KMS-11 (cell line): ENCODE measurements around the gene KIF17.

Experiments
- H2AFZ ChIP-seq: fragments of 200-600 bp; sonication (generic); 2 replicates; pipeline ENCODE4 v1.6.1; 2016; ENCODE audit warnings: antibody characterized with exemption, mixed run types, low read depth
- H3K27ac ChIP-seq: fragments of 200-600 bp; sonication (generic); 2 replicates; pipeline ENCODE4 v1.6.1; 2016; ENCODE audit warnings: mild to moderate bottlenecking, mixed run types
- H3K27me3 ChIP-seq: fragments of 200-600 bp; sonication (generic); 2 replicates; pipeline ENCODE4 v1.6.1; 2017; ENCODE audit warnings: mild to moderate bottlenecking, low read depth, mixed run types, moderate library complexity; ENCODE audit not compliant: insufficient read depth
- H3K36me3 ChIP-seq: fragments of 200-600 bp; sonication (generic); 2 replicates; pipeline ENCODE4 v1.6.1; 2017; ENCODE audit warnings: mild to moderate bottlenecking, mixed run types; ENCODE audit not compliant: insufficient read depth
- H3K4me1 ChIP-seq: fragments of 200-600 bp; sonication (generic); 2 replicates; pipeline ENCODE4 v1.6.1; 2016; ENCODE audit warnings: mild to moderate bottlenecking, low read depth, mixed run types; ENCODE audit not compliant: poor library complexity, severe bottlenecking
- H3K4me2 ChIP-seq: fragments of 200-600 bp; sonication (generic); 2 replicates; pipeline ENCODE4 v1.7.0; 2016; ENCODE audit warnings: mild to moderate bottlenecking, mixed run types
- H3K4me3 ChIP-seq: fragments of 200-600 bp; sonication (generic); IDR thresholded peaks from 2 replicates; pipeline ENCODE4 v1.6.1; 2017; ENCODE audit warnings: low read depth, low read length, mixed read lengths; ENCODE audit not compliant: insufficient read depth
- H3K79me2 ChIP-seq: fragments of 200-600 bp; sonication (generic); 2 replicates; pipeline ENCODE4 v1.6.1; 2016; ENCODE audit warnings: low read depth, mixed run types; ENCODE audit not compliant: insufficient read depth
- H3K9ac ChIP-seq: fragments of 200-600 bp; sonication (generic); 2 replicates; pipeline ENCODE4 v1.6.1; 2016; ENCODE audit warnings: mild to moderate bottlenecking, mixed run types
- H4K20me1 ChIP-seq: fragments of 200-600 bp; sonication (generic); 2 replicates; pipeline ENCODE4 v1.6.1; 2016; ENCODE audit warnings: mild to moderate bottlenecking, mixed run types; ENCODE audit not compliant: insufficient read depth
- CTCF ChIP-seq: fragments of 200-600 bp; sonication (generic); conservative IDR thresholded peaks from 2 replicates; pipeline ENCODE4 v1.6.1; 2017; ENCODE audit warnings: low read depth, mild to moderate bottlenecking, antibody characterized with exemption, low read length, moderate library complexity, mixed read lengths

KIF17 gene

GRCh38 chr1:20644416-20644815, 73.4 kb downstream of the KIF17 start:
- no peaks in the 10 kb centered on the region for H3K36me3 ChIP-seq
- TF ChIP-seq CTCF = no peak
- no peaks in the 10 kb centered on the region for H3K79me2 ChIP-seq
- H3K27me3 ChIP-seq = no peaks in the 10 kb centered on the region
- no peaks in the 10 kb centered on the region for H3K4me1 ChIP-seq
- no peak overlapping the region for H2AFZ ChIP-seq
- no peak overlapping the region for H3K4me3 ChIP-seq
- H3K4me2 ChIP-seq = no peak overlapping the region
- H3K27ac ChIP-seq = no peak overlapping the region
- no peaks in the 10 kb centered on the region for H4K20me1 ChIP-seq
- no peak overlapping the region for H3K9ac ChIP-seq

- no peak overlapping the region for H3K9ac ChIP-seq
These were observed 74.7 kb downstream of the KIF17 start for GRCh38 chr1:20643080-20643479.

GRCh38 chr1:20641975-20642374, 75.8 kb downstream of the KIF17 start:
- no peak for TF ChIP-seq CTCF
- Histone ChIP-seq H4K20me1 (no peaks in the 10 kb centered on the region), H2AFZ (no peak overlapping the region), H3K27me3 (no peaks in the 10 kb centered on the region), H3K27ac (no peak overlapping the region), H3K4me2 (no peak overlapping the region), H3K4me3 (no peak overlapping the region), H3K36me3 (no peaks in the 10 kb centered on the region), H3K9ac (no peak overlapping the region), H3K79me2 (no peaks in the 10 kb centered on the region), H3K4me1 (no peaks in the 10 kb centered on the region)

More at GRCh38 chr1:20643080-20643479, 74.7 kb downstream of the KIF17 start:
- H3K27me3 ChIP-seq = no peaks in the 10 kb centered on the region
- H3K36me3 ChIP-seq = no peaks in the 10 kb centered on the region
- TF ChIP-seq CTCF = no peak
- H3K4me1 ChIP-seq = no peaks in the 10 kb centered on the region
- no peaks in the 10 kb centered on the region for H4K20me1 ChIP-seq
- no peak overlapping the region for H3K4me3 ChIP-seq
- H3K4me2 ChIP-seq = no peak overlapping the region
- H3K27ac ChIP-seq = no peak overlapping the region
- no peak overlapping the region for H2AFZ ChIP-seq
- no peaks in the 10 kb centered on the region for H3K79me2 ChIP-seq

- Histone ChIP-seq H2AFZ (no peak overlapping the region), H3K4me2 (no peak overlapping the region), H3K9ac (no peak overlapping the region), H4K20me1 (no peaks in the 10 kb centered on the region), H3K27ac (no peak overlapping the region), H3K27me3 (no peaks in the 10 kb centered on the region), H3K36me3 (no peaks in the 10 kb centered on the region), H3K4me3 (no peak overlapping the region), H3K4me1 (no peaks in the 10 kb centered on the region), H3K79me2 (no peaks in the 10 kb centered on the region)
- peak; percentile 92 for TF ChIP-seq CTCF
These were observed 77.6 kb downstream of the KIF17 start for GRCh38 chr1:20640183-20640597.
